NCI-H524 treated with DMSO at 0.1 percent for 48 hours (cell line): ENCODE data around the gene NOC4L.
"Not testable (repeated sequence)": the region's sequence is repeated elsewhere in the genome, so short reads cannot be mapped to it uniquely, and the experiment has no call there.

Source experiments
- DNase-seq: peaks from one replicate; lab custom pipeline; 2025; lab: John Stamatoyannopoulos, UW

Gene NOC4L

DNA sequence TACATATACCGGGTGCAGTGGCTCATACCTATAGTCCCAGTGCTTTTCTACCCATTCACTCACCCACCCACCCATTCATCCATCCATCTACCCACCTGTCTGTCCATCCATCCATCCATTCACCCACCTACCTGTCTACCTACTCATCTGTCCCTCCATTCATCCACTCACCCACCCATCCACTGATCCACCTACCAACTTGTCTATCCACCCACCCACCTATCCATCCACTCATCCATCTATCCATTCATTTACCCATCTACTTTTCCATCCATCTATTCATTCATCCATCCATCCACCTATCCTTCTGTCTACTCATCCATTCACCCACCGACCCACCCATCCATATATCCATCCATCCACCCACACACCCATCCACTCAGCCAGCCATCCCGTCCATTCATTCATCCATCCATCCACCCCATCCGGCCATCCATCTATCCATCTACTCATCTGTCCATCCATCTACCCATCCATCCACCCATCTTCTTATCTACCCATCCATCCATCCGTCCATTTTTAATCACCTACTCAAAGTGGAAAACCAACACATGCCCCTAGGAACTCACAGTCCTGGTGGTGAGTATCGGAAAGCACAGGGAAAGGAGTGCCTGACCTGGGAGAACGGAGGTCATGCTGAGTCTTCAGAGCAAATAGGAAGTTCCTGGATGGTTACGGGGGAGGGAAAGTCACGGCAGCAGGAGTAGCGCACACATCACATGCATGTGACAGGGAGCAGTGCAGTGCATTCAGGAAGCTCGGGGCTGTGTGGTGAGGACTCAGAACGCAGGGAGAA lies 20.1 kb upstream of the NOC4L start:
- no peak for DNase-seq

DNA sequence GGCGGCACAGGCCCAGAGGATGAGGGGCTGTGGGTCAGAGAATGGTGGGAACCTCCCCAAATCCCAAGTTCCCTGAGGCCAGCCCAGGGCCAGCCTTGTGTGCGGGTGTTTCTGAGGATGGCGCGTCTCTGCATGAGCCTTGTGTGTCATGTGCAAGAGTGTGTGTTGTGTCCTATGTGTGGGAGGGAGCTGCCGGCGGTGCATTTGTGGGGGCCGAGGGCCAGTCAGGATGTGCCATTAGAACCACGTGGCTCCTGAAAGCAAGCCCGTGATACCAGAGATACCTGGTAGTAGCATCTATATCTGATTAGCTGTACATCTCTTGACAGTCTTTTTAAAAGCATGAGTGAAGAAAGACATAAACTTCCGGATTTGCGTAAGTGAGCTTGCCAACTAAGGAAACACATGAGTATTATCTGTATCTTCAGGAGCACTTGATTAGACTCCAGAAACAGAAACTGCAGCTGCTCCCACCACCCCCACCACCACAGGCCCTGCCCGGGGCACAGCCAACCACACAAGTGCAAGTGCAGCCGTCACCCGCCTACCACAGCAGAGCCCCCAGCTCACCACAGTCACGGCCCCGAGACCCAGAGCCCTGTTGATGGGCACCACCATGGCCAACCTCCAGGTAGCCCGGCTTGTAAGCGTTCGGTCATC lies 19.4 kb upstream of the NOC4L start:
- DNase-seq, result no peak

DNA sequence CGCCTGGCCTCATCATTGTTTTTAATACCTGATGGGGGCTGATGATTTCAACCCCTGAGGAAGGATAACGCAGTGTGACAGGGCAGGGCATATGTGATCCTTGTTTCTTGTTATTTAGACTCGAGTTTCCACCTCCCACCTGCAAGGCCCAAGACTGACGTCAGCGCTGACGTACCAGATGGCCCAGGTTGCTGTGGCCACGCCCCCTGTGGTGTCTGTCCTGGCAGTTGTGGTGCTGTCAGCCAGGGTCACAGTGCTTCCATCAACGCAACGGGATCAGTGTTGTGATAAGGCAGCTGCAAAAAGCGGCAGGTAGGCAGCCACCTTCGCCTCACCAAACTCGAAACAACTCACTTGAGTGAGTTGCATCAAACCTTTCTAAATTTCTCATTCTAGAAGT lies 18.5 kb upstream of the NOC4L start:
- no peak for DNase-seq

- DNase-seq, result no peak
Measured at GRCh38 chr12:132127041-132127440, 17.2 kb upstream of the NOC4L start.

DNA sequence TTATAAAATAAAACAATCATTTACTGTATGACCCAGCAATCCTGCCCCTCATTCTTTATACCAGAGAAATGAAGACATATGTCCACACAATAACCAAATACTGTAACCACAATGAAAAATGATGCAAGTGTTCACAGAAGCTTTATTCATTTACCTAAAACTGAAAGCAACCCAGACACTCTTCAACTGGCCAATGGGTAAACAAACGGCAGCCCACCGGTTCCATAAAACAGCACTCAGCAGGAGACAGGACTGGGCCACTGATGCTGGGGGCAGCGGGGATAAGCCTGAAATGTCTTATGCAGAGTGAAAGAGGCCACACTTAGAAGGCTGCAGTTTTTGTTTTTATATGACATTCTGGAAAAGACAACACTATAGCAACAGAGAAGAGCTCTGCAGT lies 15.2 kb upstream of the NOC4L start:
- DNase-seq, result no peak

DNA sequence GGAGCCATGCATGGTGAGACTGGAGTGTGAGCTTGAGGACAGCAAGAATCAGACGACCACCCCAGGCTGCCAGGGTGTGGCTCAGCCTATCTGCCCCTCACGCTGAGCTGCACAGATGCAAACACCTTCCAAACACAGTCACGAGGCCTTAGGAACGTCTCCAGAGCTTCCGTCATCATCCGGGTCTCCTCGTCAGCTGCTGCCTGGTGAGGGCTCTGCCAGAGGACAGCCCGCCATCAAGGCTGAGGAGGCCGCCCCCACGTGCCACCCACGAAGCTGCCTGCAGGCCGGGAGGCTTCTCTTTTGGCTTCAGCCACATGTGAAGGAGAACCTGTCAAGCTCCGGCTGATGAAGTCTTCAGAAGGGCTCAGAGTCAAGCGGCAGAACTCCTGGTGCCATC lies 13.6 kb upstream of the NOC4L start:
- no peak for DNase-seq

- DNase-seq, result no peak
Measured at GRCh38 chr12:132131229-132131628, 13.0 kb upstream of the NOC4L start.

- DNase-seq, result no peak
Measured at GRCh38 chr12:132131952-132132351, 12.3 kb upstream of the NOC4L start.

DNA sequence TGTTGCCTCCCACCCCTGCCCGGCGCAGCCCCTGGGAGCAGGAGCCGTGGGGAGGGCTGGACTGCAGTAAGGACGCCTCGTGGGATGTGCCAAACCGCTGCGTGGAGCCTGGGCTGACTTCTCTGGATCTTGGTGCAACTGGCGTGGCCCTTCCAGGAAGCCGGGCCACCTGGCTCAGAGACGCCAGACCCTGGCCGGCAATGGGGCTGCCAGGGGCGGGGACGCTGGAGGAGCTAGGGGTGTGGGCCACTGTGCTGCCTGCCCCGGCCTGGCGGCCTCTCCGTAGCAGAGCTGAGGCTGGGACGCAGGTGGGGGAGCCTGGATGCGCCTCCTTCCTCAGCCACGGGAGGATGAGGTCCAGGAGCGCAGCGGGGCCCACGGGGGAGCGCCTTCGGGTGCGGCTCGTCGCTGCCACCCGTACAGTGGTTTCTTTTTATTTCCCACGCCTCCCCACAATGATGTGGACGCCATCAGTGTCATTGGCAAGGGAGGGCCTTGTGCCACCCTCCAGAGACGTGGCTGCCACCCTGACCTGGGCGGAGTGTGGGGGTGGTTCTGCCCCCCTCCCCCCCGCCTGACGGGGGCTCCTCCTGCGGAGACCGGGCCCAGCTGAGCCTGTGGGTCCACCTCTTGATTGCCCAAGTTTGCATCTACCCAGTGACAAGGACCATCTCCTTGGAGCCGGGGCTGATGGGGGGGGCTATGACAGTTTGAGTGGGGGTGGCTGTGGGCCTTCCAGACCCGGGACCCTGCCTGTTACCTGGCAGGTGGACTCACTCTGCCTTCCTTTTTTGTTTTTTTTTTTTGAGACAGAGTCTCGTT lies 11.4 kb upstream of the NOC4L start:
- DNase-seq, result no peak

DNA sequence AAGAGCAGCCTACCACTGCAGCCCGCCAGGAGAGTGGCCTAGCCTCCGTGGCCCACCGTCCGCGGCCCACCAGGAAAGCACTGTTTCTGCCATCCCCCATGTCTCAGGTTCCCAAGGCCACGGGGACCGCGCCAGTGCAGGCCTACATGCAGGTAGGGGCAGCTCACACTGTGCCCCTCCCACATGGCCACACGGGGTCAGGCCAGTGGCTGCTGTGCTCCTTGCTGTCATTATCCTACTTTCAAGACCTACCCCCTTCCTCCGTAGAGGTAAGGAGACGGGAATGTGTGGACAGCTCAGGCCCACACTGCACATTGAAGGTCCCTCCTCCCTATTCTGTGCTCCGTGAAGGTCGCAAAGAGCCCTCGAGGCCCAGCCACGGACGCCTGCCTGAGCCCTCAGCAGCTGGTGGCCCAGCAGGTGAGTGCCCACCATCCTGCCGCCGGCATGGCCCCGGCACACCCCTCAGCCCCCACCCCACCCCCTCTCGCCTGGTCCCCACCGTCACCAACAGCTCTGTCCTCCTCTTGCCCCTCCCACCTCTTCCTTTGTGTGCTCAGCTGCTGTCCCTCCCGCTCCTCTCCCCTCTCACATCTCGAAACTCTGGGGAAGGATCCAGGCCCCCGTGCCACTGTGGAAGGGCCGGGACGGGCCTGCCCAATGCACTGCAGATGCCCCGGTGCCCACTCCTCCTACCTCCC lies 10.2 kb upstream of the NOC4L start:
- no peak for DNase-seq

DNA sequence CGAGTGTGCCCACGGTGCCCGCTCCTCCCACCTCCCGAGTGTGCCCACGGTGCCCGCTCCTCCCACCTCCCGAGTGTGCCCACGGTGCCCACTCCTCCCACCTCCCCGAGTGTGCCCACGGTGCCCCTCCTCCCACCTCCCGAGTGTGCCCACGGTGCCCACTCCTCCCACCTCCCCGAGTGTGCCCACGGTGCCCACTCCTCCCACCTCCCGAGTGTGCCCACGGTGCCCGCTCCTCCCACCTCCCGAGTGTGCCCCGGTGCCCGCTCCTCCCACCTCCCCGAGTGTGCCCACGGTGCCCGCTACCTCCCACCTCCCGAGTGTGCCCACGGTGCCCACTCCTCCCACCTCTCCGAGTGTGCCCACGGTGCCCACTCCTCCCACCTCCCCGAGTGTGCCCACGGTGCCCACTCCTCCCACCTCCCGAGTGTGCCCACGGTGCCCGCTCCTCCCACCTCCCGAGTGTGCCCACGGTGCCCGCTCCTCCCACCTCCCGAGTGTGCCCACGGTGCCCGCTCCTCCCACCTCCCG lies 9.5 kb upstream of the NOC4L start:
- not testable (repeated sequence) for DNase-seq

GRCh38 chr12:132136226-132136625 lies 8.0 kb upstream of the NOC4L start:
- DNase-seq, result not testable (repeated sequence)

DNA sequence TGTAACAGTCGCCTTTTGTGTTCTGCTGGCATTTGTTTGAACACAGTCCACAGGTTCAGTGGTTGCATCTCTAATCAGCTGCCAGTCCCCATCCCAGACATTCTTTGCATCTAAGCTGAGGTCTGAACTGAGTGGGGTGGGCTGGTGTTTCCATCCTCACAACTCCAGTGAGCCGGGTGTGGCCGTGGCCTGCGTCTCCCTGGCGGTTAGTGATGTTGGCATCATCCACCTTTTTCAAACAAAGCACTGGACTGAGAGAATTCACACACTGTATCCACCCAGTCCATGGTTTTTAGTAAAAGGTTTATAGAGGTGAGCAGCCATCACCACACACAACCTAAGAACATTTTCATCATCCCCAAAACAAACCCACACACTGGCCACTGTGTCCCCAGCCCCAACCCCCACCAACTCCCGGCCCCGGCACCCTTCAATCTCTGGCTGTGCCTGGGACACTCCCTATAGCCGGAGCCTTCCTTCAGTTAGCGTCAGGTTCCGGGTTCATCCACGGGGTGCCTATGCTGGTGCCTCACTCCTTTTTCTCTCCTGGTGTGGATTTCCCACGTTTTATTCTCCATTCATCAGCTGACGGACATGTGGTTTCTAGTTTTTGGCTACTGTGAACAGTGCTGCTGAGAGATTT lies 6.7 kb upstream of the NOC4L start:
- no peak for DNase-seq

DNA sequence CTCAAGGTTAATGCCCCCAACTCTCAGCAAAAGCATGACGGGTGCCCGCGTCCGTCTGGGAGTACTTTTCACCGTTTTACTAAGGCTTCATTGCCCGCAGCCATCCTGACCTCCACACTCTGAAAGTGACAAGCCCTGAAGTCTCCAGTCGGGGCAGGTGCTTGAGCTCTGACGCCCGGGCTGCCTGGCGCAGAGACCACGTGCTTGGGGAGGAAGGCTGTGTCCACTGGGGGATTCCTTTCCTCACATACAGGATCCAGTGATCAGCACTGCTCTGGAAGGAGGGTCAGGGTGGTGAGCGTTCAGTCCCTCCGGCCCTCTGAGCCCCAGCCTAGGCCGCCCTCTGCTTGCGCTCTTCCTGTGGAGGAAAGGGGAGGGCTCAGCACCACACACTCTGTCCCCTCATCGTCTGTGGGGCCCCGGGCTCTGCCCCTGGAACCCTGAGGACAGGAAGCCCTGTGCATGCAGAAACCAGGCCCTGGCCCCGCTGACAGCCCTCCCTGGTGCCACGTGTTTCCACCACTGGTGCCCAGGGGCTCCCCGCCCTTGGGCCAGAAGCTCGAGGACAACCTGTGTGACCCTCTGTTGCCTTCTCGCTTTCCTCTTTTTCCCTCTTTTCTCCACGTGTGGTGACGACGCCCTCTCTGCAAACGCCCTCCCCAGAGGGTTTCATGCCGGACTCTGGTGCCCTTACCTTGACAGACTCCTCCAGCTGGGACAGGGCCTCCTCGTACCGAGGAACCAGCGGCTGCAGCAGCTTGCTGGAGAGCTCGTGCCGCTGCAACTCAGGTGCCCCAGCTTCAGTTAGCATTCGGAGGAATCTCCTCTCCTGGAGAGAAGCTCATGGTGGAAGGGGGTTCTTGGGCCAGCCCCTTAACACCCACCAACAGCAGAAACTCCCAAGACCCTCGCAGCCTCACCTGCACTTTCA lies 5.1 kb upstream of the NOC4L start:
- no peak for DNase-seq

DNA sequence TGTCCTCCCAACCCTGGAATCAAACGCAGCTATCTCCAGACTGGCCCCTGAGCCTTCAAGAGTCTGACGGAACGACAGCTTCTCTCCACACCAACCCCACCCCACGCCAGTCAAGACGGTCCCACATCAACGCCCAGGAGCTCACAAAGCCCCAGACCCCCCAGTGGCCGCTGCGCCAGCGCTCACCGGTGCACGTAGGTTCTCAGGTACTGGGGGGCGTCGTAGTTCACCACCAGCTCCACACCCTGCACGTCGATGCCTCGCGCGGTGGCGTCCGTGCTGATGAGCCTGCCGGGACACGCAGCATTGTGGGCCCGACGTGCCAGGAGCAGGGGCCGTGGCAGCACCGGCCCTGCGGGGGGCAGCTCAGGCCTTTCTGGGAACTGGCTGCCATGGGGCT lies 4.3 kb upstream of the NOC4L start:
- no peak for DNase-seq

DNA sequence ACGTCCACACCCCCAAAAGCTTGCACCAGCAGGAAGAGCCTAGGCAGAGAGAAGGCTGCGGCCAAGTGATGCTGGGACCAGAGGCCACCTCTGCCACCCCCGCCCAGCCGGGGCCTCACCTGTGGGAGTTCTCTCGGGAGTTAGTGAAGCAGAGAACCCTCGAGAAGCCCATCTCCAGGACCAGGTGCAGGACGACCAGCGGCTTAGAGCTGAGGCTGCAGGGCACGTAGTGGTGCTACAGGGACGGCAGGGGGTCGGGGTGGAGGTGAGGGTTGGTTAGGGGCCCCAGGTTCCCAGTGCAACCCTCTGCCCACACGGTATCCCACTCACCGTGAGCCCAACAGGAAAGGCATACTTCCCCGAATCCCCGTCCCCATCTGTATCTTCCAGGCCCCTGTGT lies 3.8 kb upstream of the NOC4L start:
- no peak for DNase-seq

GRCh38 chr12:132140918-132141841 lies 3.1 kb upstream of the NOC4L start:
- no peak for DNase-seq

- no peak for DNase-seq
Measured at GRCh38 chr12:132141976-132142678, 2.1 kb upstream of the NOC4L start.
